SK-N-MC (cell line): Measurements from ENCODE around the gene ATXN7L1.

Experiments
- EZH2 ChIP-seq: fragments of 200-600 bp; sonication (generic); IDR thresholded peaks from one replicate; pipeline ENCODE4 v1.6.1; 2017; ENCODE audit warnings: antibody characterized with exemption
- FOXP2 ChIP-seq: optimal IDR thresholded peaks from 2 replicates; pipeline ENCODE3; 2011; ENCODE audit warnings: mild to moderate bottlenecking, moderate library complexity; ENCODE audit not compliant: insufficient read depth; ENCODE audit errors: extremely low read length, control extremely low read depth
- POLR2AphosphoS5 ChIP-seq: IDR thresholded peaks from 2 replicates; pipeline ENCODE4 v1.6.1; 2012; ENCODE audit warnings: mild to moderate bottlenecking, low read depth, low read length, borderline replicate concordance

DNA sequence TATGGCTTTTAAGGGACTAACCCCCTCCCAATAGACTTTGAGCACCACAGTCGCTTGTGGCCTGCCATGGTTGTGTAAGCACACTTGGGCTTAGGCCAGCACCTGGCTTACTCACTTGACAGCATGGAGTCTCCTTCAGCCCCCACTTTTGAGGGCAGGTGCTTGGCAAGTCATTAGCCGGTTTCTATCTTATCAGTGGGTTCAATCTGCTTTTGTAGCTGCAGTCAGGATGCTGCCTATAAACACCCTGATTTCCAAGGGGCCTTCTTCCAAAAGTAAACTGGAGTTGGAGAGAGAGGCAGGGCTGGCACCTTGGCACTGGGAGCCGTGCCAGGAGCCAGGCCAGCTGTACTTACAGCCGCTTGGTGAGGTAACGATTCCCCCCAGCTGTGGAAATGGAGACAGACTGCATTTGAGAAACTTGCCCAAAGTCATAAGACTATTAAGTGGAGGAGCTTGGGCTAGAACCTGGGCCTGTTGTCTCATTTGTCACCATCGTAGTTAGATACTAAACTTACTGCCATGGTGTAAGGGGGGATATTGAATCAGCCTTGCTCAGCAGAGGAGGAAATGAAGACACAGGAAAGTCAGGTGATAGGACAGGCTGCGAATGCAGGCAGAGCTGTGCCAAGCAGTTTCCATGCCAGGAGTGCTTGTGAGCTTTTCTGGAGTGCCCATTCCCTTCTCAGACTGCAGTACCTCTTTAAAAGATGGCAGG, 202.9 kb downstream of the ATXN7L1 start:
- TF ChIP-seq POLR2AphosphoS5 (no peak), EZH2 (no peak), FOXP2 (no peak)
